MM.1S (cell line): ENCODE data around the gene WFIKKN2.

Experiments
- CTCF ChIP-seq: fragments of 300-600 bp; sonication (generic); IDR thresholded peaks from 2 replicates; pipeline ENCODE4 v1.5.1; 2016; ENCODE audit warnings: antibody characterized with exemption, low read length, mixed read lengths
- EZH2 ChIP-seq: fragments of 300-600 bp; sonication (generic); optimal IDR thresholded peaks from 2 replicates; pipeline ENCODE3; 2017; ENCODE audit warnings: low read depth, mild to moderate bottlenecking, antibody characterized with exemption, low read length, mixed read lengths
- EZH2phosphoT487 ChIP-seq: fragments of 300-600 bp; sonication (generic); IDR thresholded peaks from 2 replicates; pipeline ENCODE4 v1.6.1; 2018; ENCODE audit warnings: antibody characterized with exemption, low read length

GRCh38 chr17:50790618-50791017 lies 44.8 kb upstream of the WFIKKN2 start:
- TF ChIP-seq CTCF (no peak), EZH2 (no peak), EZH2phosphoT487 (no peak)
